ENCODE results near the gene PIP4K2B.
"Not testable (repeated sequence)": the region's sequence is repeated elsewhere in the genome, so short reads cannot be mapped to it uniquely, and the experiment has no call there.

Gene PIP4K2B

DNA sequence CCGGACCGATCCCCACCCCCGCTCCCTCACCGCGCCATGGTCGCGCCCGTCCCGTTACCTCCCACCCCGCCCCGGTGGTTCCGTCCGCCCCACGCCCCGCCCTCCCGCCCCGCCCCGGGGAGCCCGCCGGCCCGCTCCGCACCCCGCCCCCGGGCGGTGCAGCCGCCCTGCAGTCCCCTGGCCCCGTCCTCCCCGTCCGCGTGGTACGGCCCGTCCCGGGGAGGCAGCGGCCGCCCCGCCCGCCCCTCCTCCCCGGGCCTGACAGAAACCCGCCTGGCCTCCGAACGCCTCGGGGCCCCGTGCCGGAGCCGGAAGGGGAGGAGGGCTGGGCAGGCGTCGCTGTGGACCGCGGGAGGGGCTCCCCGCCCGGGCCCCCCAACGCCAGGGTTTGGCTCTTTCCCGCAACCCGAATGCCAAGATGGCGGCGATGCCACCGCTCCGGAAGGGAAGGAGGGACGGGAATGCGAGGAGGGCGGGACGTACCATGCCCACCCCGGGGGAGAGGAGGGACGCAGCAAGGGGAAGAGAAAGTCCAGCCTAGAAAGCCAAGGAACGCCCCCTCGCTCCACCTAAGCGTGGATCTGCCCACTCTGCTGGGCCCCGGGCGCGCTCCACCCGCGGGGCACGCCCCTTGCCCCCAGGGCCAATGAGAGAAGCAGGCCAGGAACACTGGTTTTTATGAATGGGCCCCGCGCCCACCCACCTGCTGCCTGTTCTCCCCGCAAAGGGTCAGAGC is at the start of gene PIP4K2B:
PIP4K2B (minus strand) TSS at position 56 of the 736 bp plus-strand sequence. CDS start 132 bp downstream, outside the sequence.
- DNase-seq: peak; percentile 94 to 96

DNA sequence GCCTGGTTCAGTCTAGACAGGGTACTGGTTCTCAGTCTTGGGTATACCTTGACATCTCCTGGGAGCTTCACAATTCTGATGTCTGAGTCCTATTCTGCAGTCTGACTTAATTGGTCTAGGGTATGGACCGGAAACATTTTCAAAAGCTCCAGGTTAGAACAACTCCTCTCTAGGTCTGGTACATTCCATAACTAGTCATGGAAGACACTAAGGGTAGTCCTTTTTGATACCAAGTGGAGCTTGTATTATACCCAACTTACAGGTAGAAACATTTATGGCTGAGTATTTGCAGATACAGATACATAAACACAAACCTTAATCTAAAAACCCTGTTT is 49.2 kb upstream of the PIP4K2B start:
- DNase-seq: no peak

DNA sequence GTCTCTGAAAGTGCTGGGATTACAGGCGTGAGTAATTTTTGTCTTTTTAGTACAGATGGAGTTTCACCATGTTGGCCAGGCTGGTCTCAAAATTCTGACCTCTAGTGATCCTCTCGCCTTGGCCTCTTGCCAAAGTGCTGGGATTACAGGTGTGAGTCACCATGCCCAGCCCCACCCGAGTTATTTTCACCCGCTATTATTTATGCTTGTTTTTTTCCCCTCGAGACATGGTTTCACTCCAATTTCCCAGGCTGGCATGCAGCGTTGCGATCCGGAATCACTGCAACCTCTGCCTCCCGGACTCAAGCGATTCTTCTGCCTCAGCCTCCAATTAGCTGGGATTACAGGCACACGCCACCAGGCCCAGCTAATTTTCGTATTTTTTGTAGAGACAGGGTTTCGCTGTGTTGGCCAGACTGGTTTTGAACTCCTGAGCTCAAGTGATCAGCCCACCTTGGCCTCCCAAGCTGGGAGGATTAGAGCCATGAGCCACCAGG is 45.0 kb upstream of the PIP4K2B start:
- no peak for DNase-seq

DNA sequence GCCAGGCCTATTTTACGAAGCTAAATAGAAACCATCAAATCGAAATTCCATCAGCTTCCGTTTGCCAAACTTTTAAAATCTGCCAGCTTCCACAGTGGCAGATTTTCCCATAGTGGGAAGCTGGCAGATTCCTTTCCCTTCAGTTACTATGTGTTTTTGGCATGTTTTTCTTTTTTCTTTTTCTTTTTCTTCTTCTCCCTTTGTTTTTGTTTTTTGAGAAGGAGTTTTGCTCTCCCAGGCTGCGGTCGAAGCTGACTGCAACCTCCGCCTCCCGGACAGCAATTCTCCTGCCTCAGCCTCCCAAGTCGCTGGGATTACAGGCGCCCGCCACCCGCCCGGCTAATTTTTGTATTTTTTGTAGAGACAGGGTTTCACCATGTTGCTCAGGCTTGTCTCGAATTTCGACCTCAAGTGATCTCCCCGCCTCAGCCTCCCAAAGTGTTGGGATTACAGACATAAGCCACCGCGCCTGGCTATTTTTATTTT is 26.4 kb upstream of the PIP4K2B start:
- DNase-seq: no peak

DNA sequence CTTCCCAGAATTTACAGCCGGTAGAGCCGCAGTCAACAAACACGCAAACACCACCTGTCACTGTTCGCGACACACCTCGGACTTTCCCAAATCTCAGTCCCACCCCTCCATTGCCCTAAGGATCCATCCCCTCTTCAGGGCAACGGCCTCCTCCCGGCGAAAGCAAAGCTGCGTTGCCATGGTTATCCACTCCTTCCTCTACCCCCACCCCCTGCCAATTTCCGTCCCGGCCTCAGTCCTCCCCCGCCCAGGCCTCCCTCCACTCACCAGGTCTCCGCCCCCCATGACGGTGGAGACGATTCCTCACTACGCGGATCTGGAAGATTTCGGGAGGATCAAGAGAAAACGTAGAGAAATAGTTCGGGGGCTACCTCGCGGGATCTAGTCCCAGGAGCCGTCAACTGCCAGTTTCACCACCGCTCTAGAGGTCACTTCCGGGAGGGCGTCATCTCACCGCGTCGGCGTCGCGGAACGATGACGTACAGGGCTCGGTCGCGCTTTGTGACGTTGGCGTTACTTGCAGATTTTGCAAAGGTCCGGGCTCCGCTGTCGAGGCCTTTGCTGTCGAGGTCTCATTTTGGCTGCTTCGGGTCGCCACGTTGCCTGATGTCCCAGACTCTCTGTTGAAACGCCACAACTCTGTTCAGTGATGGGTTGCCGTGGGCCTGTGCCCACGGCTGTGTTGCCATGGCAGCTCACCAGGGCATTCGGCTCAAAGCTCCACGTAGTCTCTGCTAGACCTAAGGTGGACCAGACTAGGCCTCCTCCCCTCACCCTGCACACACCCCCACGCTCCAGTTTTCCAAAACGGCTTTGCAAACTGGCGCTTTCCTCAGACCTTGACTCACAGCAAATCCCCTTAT is 25.8 kb upstream of the PIP4K2B start, which contains the start of gene CWC25:
CWC25 (minus strand) TSS at position 423 of the 863 bp plus-strand sequence; CDS start at position 285, 138 bp downstream.
- DNase-seq: peak; percentile 90 to 96

DNA sequence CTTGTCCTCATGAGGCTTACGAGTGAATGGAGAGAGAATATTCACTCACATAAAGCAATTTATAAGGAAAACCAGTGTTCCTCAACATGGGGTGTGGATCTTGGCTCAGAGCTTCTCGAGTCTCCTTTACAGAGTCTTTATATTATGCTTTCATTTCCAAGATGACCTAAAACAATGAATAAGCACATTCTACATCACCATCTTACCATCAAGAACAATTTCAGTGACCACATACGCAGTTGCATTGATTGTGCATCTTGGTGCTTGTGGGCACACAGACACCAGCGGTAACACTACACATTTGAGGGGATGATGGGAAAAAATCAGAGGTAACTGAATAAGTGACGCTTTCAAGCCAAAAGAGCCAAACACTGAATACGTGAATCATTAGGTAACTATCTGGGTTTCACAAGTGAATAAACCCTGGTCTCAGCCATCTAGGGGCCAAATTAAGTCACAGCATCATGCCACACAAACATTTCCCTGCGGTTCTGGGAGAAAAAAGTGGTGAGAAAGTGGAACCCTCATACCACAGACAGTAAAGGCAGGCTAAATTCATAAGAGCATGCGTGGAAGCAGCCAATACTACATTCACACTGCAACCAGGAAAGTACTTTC is 16.3 kb upstream of the PIP4K2B start:
- DNase-seq: no peak

DNA sequence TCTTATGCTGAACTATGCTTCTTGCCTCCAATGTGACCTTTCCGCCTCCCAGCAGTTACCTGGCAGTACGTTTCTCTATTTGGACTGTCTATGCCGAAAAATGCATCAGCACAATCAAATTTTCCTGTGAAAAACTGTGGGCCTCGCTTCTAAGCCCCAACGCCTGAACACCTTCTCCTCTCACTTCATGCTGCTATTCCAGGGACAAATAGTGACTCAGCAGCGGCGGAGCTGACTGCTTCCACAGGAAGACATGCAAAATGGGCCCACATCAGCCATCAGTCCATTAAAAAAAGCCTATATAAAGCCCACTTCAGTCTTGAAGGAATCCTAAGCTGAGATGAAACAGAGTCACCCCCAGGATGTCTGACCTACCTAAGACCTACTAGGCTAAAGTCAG is 10.5 kb upstream of the PIP4K2B start:
- no peak for DNase-seq

DNA sequence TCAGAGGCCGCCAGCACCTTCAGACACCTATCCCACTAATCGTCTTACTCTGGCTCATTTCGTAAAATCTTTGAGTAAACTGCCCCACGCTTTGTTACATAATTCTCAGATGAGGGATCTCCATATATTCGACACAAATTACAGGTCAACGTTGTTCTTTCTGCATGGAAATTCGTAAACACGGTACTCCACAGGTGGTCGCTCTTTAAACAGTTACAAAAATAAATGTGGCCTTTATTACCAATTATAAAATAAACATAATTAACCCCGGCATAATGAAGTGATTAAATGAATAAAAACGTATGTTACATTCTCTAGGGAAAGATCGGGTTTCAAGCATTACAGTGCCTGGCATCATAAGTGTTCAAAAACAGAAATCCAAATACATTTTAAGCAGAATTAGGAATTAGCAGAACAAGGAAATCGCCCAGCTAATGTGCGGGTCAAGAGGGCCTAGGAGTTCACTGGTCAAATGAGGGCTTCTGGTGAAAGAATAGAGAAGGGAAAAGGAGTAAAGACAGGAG is 943 bp upstream of the PIP4K2B start:
- no peak for DNase-seq

DNA sequence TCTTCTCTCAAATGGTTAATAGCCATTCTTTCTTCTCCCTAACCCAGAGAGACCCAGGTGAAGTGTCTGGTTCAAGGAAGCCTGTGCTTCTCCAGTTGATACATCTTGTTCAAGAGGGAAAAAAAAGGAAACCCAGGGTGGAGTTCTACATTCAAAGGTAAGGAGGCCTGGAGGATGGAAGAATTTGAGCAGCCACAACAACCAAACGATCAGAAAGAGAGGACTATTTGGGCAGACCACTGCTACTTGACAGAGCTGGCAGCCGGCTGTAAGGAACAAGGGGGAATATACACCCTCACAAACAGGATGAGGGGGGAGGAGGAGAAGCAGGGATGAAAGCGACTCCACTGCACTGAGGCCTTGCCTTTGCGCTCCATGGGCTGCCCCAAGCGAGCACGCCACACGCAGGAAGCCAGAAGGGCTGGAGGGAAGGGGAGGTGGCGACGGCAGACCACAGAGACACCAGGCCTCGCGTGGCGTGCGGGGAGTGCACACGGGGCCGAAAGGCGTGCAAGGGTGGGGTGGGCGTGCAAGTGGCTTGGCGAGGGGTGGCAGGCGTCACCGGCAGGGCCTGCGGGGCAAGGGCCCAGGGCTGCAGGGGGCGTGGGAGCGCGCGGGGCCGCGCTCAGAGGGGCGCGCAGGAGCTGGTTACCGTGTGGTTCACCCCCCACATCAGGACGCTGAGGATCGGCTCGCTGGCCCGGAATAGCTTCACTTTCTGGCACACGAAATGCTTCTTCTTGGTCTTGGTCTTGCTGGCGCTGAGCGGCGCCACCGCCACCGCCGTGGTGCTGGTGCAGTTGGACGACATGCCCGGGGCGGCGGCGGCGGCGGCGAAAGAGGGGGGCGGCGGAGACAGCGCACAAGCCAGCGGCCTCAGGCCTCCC is 499 bp downstream of the PIP4K2B start:
- DNase-seq: peak in 1 of 2 experiments; percentile 67

DNA sequence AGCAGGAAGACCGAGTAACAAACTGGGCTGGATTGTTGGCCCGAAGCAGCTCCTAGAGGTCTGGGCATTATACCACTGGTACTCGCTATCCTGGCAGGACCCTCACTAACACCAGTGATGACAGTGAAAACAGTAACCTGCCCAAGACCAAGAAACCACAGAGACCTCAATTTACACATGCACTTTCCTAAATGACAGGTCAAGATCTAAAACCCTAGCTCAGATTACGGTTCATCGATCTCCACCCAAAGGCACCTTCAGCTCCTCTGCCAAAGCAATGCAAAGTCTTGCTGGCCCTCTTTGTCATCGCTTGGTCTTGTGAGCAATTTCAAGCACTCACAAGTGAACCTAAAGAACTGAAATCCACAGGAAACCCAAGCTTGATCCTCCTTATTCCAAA is 1.5 kb downstream of the PIP4K2B start:
- no peak for DNase-seq

DNA sequence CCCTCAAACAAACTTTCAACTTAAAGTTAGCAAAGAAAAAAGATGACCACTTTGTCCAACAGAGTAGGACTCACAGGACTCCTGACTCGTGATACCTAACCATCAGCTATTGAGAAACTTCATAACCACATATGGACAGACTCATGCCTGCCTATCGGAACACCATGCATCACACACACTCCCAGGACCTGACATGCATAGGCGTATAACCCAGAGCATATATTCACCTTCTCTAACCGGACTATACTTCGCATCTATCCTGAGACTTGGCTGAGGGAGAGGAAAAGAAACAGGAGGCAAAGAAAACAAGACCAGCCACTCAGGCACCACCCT is 2.2 kb downstream of the PIP4K2B start:
- no peak for DNase-seq

DNA sequence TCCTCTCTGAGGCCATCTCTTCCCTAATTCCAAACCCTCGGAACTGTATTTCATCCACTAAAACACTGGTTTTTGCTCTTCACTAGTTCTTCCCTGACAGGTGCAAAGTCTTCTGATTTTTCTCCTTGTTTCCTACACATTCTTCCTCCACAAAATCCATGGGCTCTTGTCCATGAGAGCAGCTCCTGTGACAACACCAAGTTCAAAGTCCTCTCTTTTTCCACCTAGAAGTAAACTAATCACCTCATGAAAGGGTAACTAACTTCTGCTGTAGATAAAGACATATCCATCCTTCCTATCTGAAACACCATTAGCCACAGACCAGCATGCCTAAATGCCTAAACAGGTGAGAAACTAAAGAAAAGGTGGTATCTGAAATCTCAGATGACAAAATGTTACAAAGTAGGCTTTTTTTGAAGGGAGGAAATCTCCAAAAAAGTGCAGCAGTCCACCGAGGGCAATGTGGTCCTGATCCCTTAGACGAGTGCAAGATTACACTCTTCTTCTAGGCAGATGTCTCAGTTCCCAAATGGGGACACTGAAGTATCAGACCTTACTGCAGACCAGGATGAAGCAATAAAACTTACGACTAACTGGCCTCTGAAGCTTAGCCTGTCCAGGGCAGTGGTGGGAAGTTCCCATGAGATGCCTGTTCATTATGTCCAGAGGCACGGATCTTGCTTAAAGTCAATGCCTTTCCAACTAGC is 2.8 kb downstream of the PIP4K2B start:
- DNase-seq: no peak

DNA sequence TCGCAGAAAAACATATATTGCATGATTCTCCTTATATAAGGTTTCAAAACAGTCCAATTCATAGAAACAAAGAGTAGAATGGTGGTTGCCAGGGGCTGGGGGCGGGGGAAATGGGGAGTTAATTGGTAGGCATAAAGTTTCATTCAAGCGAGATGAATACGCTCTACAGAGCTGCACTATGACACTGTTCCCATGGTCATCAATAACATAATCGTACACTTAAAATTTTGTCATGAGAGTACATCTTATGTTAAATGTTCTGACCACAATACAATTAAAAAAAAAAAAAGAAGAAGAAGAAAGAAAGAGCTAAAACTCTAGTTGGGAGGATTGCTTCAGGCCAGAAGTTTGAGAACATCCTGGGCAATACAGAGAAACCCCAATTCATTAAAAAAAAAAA is 5.1 kb downstream of the PIP4K2B start:
- no peak for DNase-seq

DNA sequence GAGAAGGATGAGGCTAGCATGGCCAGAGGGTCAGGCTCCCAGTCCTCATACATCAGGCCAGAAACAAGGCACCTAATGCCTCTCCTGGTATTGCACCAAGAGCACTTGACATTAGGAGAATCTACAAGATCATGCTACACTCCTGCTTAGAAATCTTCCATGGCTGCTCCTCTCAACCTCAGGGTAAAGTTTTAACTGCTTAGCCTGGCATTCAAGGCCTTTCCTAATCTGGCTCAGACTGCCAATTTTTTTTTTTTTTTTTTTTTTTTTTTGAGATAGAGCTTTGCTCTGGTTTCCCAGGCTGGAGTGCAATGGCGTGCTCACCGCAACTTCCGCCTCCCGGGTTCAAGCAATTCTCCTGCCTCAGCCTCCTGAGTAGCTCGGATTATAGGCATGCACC is 8.2 kb downstream of the PIP4K2B start:
- DNase-seq: no peak

DNA sequence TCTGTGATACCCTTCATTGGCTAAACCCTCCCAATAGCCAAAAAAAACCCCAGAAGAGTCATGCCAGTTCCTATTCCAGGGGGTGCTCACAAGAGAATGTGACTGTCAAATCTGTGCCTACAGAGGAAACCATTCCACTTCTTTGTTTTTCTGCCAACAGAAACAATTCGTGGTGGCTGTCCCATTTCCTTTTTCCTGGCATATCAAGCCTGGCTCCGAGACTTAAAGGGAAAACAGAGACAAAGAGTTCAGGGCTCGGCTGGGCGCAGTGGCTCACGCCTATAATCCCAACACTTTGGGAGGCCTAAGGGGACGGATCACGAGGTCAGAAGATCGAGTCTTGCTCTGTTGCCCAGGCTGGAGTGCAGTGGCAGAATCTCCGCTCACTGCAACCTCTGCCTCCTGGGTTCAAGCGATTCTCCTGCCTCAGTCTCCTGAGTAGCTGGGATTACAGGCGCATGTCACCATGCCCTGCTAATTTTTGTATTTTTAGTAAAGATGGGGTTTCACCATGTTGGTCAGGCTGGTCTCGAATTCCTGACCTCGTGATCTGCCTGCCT is 9.1 kb downstream of the PIP4K2B start:
- not testable (repeated sequence) for DNase-seq

DNA sequence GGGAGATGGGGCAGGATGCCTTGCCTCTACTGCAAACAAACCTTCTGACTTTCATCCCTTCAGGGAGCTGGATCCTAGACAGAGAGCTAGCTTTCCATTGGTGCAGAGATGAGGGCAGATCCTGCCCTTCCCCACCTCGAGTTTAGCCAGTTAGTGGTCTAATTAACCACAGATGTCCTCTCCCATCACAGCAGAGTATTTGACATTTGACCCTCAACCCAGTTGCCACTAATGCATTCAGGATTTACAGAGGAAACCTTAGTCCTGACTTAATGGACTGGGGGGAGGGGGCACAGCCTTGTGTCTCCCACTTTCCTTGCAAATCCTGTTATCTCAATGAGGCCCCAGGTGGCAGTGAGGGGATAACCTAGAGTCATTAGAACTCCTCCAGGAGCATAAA is 10.2 kb downstream of the PIP4K2B start:
- DNase-seq: no peak

DNA sequence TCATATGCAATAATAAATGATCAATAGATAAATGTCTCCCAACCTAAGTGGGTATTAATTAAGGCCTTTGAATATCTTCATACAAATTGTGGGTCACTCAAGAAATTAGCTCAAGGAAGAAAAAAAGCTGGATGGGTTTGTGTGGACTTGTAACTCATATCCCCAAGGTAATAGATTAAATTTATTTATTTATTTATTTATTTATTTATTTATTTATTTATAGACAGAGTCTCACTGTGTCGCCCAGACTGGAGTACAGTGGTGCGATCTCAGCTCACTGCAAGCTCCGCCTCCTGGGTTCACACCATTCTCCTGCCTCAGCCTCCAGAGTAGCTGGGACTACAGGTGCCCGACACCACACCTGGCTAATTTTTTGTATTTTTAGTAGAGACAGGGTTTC is 11.4 kb downstream of the PIP4K2B start:
- DNase-seq: not testable (repeated sequence)

DNA sequence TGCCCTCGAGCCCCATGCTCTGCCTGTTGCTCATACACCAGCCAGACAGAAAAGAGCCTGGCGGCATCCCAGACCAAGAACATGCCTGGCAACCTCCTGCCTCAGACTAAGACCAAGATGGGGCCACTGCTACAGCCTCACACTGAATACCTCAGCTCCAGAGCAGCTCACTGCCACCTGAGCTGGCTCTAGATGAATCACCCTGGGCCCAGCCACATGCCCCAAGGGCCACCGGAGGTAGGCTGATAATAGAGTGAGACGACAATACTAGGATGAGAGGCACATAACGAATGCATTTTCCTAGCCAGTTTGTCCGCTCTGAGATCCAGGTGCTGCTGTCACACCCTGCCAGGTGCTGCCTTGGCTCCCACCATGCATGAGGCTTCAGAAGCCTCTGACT is 13.0 kb downstream of the PIP4K2B start:
- DNase-seq: no peak

DNA sequence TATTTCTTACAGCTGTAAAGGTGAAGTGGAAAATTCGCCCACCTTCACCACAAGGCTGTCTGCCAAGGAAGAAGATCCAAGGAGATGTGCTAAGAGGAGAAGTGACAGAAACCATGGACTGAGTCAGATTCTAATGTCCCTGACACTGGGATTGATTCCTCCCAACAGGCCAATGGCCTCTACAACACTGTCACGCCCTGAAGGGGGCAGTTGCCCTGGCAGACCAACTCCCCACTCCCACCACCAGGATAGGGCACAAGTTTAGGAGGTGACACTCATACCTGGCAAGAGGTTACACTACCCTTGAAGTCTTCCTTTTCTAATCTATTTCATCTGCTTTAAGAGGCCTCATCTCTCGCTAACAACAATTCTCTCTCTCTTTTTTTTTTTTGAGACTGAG is 16.1 kb downstream of the PIP4K2B start:
- DNase-seq: no peak

DNA sequence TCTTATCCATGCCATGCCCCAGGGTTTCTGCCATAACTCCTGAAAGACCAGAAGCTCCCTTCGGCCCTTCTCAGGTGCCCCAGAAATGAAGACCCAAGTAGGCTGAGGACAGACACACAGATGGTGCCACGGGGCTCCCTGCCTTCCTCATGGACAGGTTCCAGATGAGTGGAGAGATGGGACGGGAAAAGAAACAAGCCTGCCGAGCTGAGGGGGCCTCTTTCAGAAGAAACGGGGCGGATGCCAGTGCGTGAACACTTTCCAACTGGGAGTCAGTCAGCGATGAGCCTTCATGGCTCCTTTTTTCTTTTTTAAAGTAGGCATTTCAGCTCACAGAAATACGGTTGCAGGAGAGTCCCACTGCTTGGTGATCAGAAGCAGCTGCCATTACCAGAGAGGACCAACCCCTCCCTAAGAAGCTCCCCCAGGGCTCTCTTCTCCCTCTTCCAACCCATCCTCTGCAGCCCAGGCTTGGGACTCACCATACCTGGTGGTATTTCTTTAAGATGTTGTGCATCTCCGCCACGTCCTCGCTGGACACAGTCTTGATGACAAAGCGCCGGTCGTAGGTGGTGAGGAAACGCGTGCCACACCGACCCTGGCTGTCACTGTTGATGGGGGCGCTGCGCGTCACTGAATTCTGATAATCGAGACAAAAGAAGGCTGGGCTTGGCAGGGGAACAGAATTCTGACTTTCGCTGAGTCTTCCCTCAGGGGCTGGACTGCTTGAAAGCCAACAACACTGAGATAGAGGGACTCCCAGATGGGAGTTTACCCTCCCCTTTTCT is 19.2 kb downstream of the PIP4K2B start:
- DNase-seq: no peak
